ENCODE measurements around the gene DOLPP1. TPM values are rescaled to one million over a fixed set of nuclear protein-coding genes. Genes with fewer than 3 reads are reported as not detected.

DOLPP1 gene
- total RNA-seq, 1 experiment from 2014 or later, result 30.4 TPM

- no peaks in the 10 kb centered on the region for H3K9me3 ChIP-seq (ENCODE audit: low read depth, low read length, poor library complexity, severe bottlenecking)
- intact Hi-C loops (cut with micrococcal nuclease; ENCODE audit: unreplicated experiment), result no loop called here
- DNase-seq (ENCODE audit: low spot score), result peak; percentile 76
- H3K4me3 ChIP-seq (ENCODE audit: low read depth, low read length, poor library complexity, severe bottlenecking), result no peak overlapping the region
- no TSS peak for BruUV-seq (replicated peaks)
- no peak overlapping the region for H3K27ac ChIP-seq (ENCODE audit: low read depth, low read length, poor library complexity, severe bottlenecking)
- ChIA-PET CTCF (interaction anchor here (1.1 kb wide), 1 partner anchor 20 kb away, joined by 4 read pairs; no protein-coding TSS in a partner anchor), POLR2A (ENCODE audit: low non-redundant PET) (no interaction called here)
- no peaks in the 10 kb centered on the region for H3K4me1 ChIP-seq (ENCODE audit: insufficient read depth, low read length, poor library complexity, severe bottlenecking)
- no peaks in the 10 kb centered on the region for H3K27me3 ChIP-seq (replicated peaks; ENCODE audit: insufficient read depth, low read depth, low read length, poor library complexity)
- no peak for TF ChIP-seq EZH2 (IDR thresholded peaks at IDR 0.05; ENCODE audit: borderline replicate concordance, low read depth, low read length, poor library complexity, severe bottlenecking)
- TF ChIP-seq, protein P1, sequence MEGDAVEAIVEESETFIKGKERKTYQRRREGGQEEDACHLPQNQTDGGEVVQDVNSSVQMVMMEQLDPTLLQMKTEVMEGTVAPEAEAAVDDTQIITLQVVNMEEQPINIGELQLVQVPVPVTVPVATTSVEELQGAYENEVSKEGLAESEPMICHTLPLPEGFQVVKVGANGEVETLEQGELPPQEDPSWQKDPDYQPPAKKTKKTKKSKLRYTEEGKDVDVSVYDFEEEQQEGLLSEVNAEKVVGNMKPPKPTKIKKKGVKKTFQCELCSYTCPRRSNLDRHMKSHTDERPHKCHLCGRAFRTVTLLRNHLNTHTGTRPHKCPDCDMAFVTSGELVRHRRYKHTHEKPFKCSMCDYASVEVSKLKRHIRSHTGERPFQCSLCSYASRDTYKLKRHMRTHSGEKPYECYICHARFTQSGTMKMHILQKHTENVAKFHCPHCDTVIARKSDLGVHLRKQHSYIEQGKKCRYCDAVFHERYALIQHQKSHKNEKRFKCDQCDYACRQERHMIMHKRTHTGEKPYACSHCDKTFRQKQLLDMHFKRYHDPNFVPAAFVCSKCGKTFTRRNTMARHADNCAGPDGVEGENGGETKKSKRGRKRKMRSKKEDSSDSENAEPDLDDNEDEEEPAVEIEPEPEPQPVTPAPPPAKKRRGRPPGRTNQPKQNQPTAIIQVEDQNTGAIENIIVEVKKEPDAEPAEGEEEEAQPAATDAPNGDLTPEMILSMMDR (conservative IDR thresholded peaks at IDR 0.05; ENCODE audit: low read depth, low read length), result peak; percentile 68
- no peaks in the 10 kb centered on the region for H3K36me3 ChIP-seq (ENCODE audit: insufficient read depth, low read length, poor library complexity, severe bottlenecking)
These were observed 22.1 kb downstream of the DOLPP1 start for GRCh38 chr9:129102791-129103594.

DNA sequence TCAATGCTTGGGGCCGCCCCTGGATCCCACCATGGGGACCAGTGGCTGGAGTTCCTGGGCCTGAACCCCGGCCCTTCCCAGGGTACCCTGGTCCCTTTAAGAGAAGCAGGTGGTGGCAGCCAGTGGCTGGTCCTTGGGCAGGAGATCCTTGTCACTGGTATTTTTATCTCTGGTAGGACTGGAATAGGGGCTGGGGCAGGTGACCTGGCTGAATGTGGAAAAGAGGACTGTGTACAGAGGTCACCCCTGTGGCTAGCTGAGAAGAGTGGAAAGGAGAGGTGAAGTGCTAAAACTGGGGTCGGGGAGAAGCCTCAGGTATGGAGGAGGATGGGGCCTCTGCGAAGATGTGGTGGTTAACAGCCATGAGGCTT lies 22.7 kb downstream of the DOLPP1 start:
- intact Hi-C loops (cut with micrococcal nuclease; ENCODE audit: unreplicated experiment), result no loop called here

DNA sequence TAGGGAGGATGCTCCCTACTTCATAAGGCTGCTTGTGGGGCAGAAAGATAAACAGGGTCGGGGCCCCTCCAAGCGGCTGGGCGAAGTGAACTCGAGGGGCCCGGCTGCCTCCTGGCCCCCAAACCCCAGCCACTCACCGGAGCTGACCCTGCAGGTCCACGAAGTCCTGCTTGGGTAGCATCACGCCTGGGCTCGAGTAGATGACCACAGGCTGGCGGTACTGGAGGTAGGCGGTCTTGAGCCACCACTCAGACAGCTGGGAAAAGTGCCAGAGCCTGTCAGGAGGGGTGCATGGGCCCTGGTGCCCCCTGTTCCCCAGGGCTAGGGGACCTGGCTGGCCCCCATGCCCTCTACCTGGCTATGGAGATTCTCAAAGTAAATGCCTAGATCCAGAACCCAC lies 23.1 kb downstream of the DOLPP1 start:
- no TSS peak for BruUV-seq (replicated peaks)
- intact Hi-C loops (cut with micrococcal nuclease; ENCODE audit: unreplicated experiment), result no loop called here

More for the DNA sequence above, 22.7 kb downstream of the DOLPP1 start:
- ChIA-PET CTCF (interaction anchor here (1.1 kb wide), 1 partner anchor 21 kb away, joined by 4 read pairs; no protein-coding TSS in a partner anchor), POLR2A (ENCODE audit: low non-redundant PET) (no interaction called here)
- Histone ChIP-seq H3K36me3 (ENCODE audit: insufficient read depth, low read length, poor library complexity, severe bottlenecking) (no peaks in the 10 kb centered on the region), H3K27ac (ENCODE audit: low read depth, low read length, poor library complexity, severe bottlenecking) (no peak overlapping the region), H3K4me1 (ENCODE audit: insufficient read depth, low read length, poor library complexity, severe bottlenecking) (no peaks in the 10 kb centered on the region), H3K27me3 (replicated peaks; ENCODE audit: insufficient read depth, low read depth, low read length, poor library complexity) (no peaks in the 10 kb centered on the region), H3K4me3 (ENCODE audit: low read depth, low read length, poor library complexity, severe bottlenecking) (no peak overlapping the region), H3K9me3 (ENCODE audit: low read depth, low read length, poor library complexity, severe bottlenecking) (no peaks in the 10 kb centered on the region)
- no peak for DNase-seq (ENCODE audit: low spot score)
- BruUV-seq (replicated peaks), result no TSS peak
- TF ChIP-seq EZH2 (IDR thresholded peaks at IDR 0.05; ENCODE audit: borderline replicate concordance, low read depth, low read length, poor library complexity, severe bottlenecking), result no peak
- TF ChIP-seq, protein P1 (conservative IDR thresholded peaks at IDR 0.05; ENCODE audit: low read depth, low read length), result no peak

More for the DNA sequence above, 23.1 kb downstream of the DOLPP1 start:
- ChIA-PET CTCF (interaction anchor here (0.6 to 1.1 kb wide), 2 partner anchors 12 to 21 kb away, joined by 4 read pairs; no protein-coding TSS in a partner anchor), POLR2A (ENCODE audit: low non-redundant PET) (no interaction called here)
- no peak for TF ChIP-seq EZH2 (IDR thresholded peaks at IDR 0.05; ENCODE audit: borderline replicate concordance, low read depth, low read length, poor library complexity, severe bottlenecking)
- TF ChIP-seq, protein P1 (conservative IDR thresholded peaks at IDR 0.05; ENCODE audit: low read depth, low read length), result no peak
- no peak for DNase-seq (ENCODE audit: low spot score)
- Histone ChIP-seq H3K4me1 (ENCODE audit: insufficient read depth, low read length, poor library complexity, severe bottlenecking) (peaks cover 2% of the 10 kb centered on the region), H3K27ac (ENCODE audit: low read depth, low read length, poor library complexity, severe bottlenecking) (no peak overlapping the region), H3K36me3 (ENCODE audit: insufficient read depth, low read length, poor library complexity, severe bottlenecking) (no peaks in the 10 kb centered on the region), H3K27me3 (replicated peaks; ENCODE audit: insufficient read depth, low read depth, low read length, poor library complexity) (no peaks in the 10 kb centered on the region), H3K4me3 (ENCODE audit: low read depth, low read length, poor library complexity, severe bottlenecking) (no peak overlapping the region), H3K9me3 (ENCODE audit: low read depth, low read length, poor library complexity, severe bottlenecking) (no peaks in the 10 kb centered on the region)
